CD4-positive, CD25-positive, alpha-beta regulatory T cell (primary cell): ENCODE measurements around the gene LIPA. TPM values are rescaled to one million over a fixed set of nuclear protein-coding genes. Genes with fewer than 3 reads are reported as not detected.
A peak's percentile ranks its signal among the peaks of the same experiment; 100 is the strongest.
"Not testable (repeated sequence)": the region's sequence is repeated elsewhere in the genome, so short reads cannot be mapped to it uniquely, and the experiment has no call there.

Experiments
- ATAC-seq, 2 donors: fragments of 150-1000 bp; cut with Tn5 transposase; one replicate each; pipeline ENCODE4 v1.10.0; 2021; ENCODE audit warnings: low read depth in 2 of 2, moderate number of reproducible peaks in 2 of 2, moderate library complexity in 1 of 2
- DNase-seq, 3 donors: peaks; one replicate each; pipeline versions ENCODE4 v3.0.0 to v3.0.0-alpha.2; 2012 to 2022; ENCODE audit warnings: mixed read lengths in 1 of 3
- H3K27ac ChIP-seq: one replicate; pipeline ENCODE4 v1.7.0; 2013; ENCODE audit warnings: mild to moderate bottlenecking, low read length; ENCODE audit not compliant: insufficient read depth, poor library complexity, severe bottlenecking
- H3K27me3 ChIP-seq: one replicate; pipeline ENCODE4 v1.7.0; 2013; ENCODE audit warnings: low read length; ENCODE audit not compliant: control insufficient read depth, insufficient read depth
- H3K36me3 ChIP-seq: one replicate; pipeline ENCODE4 v1.7.0; 2013; ENCODE audit warnings: mild to moderate bottlenecking, low read length, moderate library complexity; ENCODE audit not compliant: control insufficient read depth, insufficient read depth
- H3K4me1 ChIP-seq: 2 replicates; pipeline ENCODE4 v1.7.0; 2013; ENCODE audit warnings: mild to moderate bottlenecking, low read length; ENCODE audit not compliant: insufficient read depth, control insufficient read depth, poor library complexity, severe bottlenecking
- H3K4me3 ChIP-seq: one replicate; pipeline ENCODE4 v1.7.0; 2013; ENCODE audit warnings: low read depth, mild to moderate bottlenecking, low read length, moderate library complexity
- H3K9me3 ChIP-seq, 2 experiments: 1 replicate in 1 of 2; 2 replicates in 1 of 2; pipeline ENCODE4 v1.7.0; 2013; ENCODE audit warnings: low read length in 2 of 2, mild to moderate bottlenecking in 1 of 2, moderate library complexity in 1 of 2; ENCODE audit not compliant: control insufficient read depth in 2 of 2
- H3K27ac Mint-ChIP-seq, 3 donors: one replicate each; pipeline ENCODE4 v1.8.0; 2020 to 2022; ENCODE audit warnings: mild to moderate bottlenecking in 3 of 3, mixed read lengths in 3 of 3, moderate library complexity in 2 of 3
- H3K27me3 Mint-ChIP-seq: one replicate; pipeline ENCODE4 v1.8.0; 2022; ENCODE audit warnings: mild to moderate bottlenecking, mixed read lengths
- H3K36me3 Mint-ChIP-seq: one replicate; pipeline ENCODE4 v1.8.0; 2020; ENCODE audit warnings: mixed read lengths
- H3K4me1 Mint-ChIP-seq, 4 donors: one replicate each; pipeline ENCODE4 v1.8.0; 2020 to 2022; ENCODE audit warnings: mixed read lengths in 4 of 4, mild to moderate bottlenecking in 1 of 4
- H3K4me3 Mint-ChIP-seq, 4 donors: one replicate each; pipeline ENCODE4 v1.8.0; 2020 to 2022; ENCODE audit warnings: mild to moderate bottlenecking in 4 of 4, mixed read lengths in 4 of 4, moderate library complexity in 3 of 4
- H3K9me3 Mint-ChIP-seq, 7 donors: one replicate each; pipeline ENCODE4 v1.8.0; 2020 to 2022; ENCODE audit warnings: mixed read lengths in 7 of 7, mild to moderate bottlenecking in 3 of 7, moderate library complexity in 2 of 7
- polyA plus RNA-seq, 4 donors: library from polyadenylated mRNA; unstranded; fragments of 300-500 nt; fragmentation: Illumina TruSeq; gene quantifications; one replicate each; pipeline ENCODE4 v1.2.3, GENCODE V29; 2021
- total RNA-seq: library from RNA; stranded (reverse); gene quantifications from one replicate; pipeline ENCODE4 v1.2.3, GENCODE V29; 2022

LIPA gene
- total and polyA plus RNA-seq, 5 donors from 2014 or later = 25.2 to 99.9 (median 92.2) TPM

GRCh38 chr10:89247623-89248022 is 4.0 kb downstream of the LIPA start:
- ATAC-seq, H3K4me3 Mint-ChIP-seq, H3K27me3 Mint-ChIP-seq, H3K4me3 ChIP-seq, H3K27ac ChIP-seq, DNase-seq, H3K36me3 ChIP-seq, H3K9me3 ChIP-seq, H3K9me3 Mint-ChIP-seq, H3K27me3 ChIP-seq, H3K27ac Mint-ChIP-seq: not testable (repeated sequence)
- H3K4me1 Mint-ChIP-seq = peaks cover 21 to 43% (median 37%) of the 10 kb centered on the region in 4 donors
- H3K36me3 Mint-ChIP-seq = peaks cover 12% of the 10 kb centered on the region
- peaks cover 11% of the 10 kb centered on the region for H3K4me1 ChIP-seq

GRCh38 chr10:89245802-89246201 is 5.8 kb downstream of the LIPA start:
- Mint-ChIP-seq H3K36me3 (peaks cover 24% of the 10 kb centered on the region), H3K4me1 (peaks cover 13 to 42% (median 31%) of the 10 kb centered on the region in 4 donors), H3K4me3 (no peak overlapping the region), H3K27me3 (no peaks in the 10 kb centered on the region), H3K27ac (no peak overlapping the region), H3K9me3 (no peaks in the 10 kb centered on the region)
- no peaks in the 10 kb centered on the region for H3K9me3 ChIP-seq
- peaks cover 5% of the 10 kb centered on the region for H3K4me1 ChIP-seq
- H3K27ac ChIP-seq = no peak overlapping the region
- DNase-seq (no peak), ATAC-seq (no peak)
- no peak overlapping the region for H3K4me3 ChIP-seq
- H3K36me3 ChIP-seq = peaks cover 15% of the 10 kb centered on the region
- H3K27me3 ChIP-seq = no peaks in the 10 kb centered on the region

DNA sequence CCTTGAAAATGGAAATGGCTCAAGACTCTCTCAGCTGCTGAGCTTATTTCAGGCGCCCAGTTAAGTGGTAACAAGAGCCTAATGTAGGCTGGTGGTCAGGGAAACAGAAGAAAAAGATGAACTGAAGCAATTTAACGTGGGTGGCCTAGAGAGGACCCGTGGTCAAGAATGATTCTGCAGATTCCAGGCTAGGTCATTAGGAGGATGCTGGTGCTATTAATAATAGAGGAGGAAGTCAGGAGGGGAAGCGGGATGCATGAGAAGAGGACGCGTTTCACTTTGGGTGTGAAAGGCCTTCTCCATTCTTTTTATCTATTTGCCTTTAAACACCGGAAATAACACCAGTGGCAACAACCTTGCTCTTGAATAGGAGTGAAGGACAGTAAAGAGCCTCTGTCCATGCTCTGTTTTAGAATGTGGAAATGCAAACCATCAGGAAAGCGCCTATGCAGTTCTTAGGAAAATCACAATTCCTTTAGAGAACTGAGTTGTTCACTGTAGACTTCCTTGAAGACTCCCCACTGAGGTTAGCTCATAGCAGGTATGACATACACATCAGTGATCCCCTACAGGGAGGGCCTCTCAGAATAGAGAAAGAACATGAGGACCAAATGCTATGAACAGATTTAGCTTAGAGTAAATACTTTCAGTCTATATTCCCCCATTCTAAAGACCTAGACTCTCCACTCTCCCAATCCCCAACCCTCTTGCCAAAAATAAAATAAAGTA is 8.6 kb downstream of the LIPA start:
- no peak for ATAC-seq
- Mint-ChIP-seq H3K4me3 (no peak overlapping the region), H3K27ac (peak overlapping the region in 1 of 3 donors; percentile 26)

GRCh38 chr10:89242345-89242684 is 9.3 kb downstream of the LIPA start:
- DNase-seq (no peak), ATAC-seq (no peak)
- H3K27ac ChIP-seq = no peak overlapping the region
- no peaks in the 10 kb centered on the region for H3K27me3 ChIP-seq
- Mint-ChIP-seq H3K27ac (no peak overlapping the region), H3K4me1 (peaks cover 0 to 25% (median 18%) of the 10 kb centered on the region in 4 donors), H3K4me3 (no peak overlapping the region), H3K27me3 (no peaks in the 10 kb centered on the region), H3K9me3 (no peaks in the 10 kb centered on the region), H3K36me3 (peaks cover 37% of the 10 kb centered on the region)
- peaks cover 28% of the 10 kb centered on the region for H3K36me3 ChIP-seq
- H3K9me3 ChIP-seq = no peaks in the 10 kb centered on the region
- no peak overlapping the region for H3K4me3 ChIP-seq
- H3K4me1 ChIP-seq = no peaks in the 10 kb centered on the region

More for the DNA sequence above, 8.6 kb downstream of the LIPA start:
- H3K4me1 Mint-ChIP-seq = peaks cover 0 to 25% (median 17%) of the 10 kb centered on the region in 4 donors
- H3K27me3 ChIP-seq = no peaks in the 10 kb centered on the region
- H3K4me3 ChIP-seq = no peak overlapping the region
- H3K4me1 ChIP-seq = no peaks in the 10 kb centered on the region
- no peaks in the 10 kb centered on the region for H3K9me3 ChIP-seq
- no peak for DNase-seq
- peaks cover 26% of the 10 kb centered on the region for H3K36me3 ChIP-seq
- H3K9me3 Mint-ChIP-seq = no peaks in the 10 kb centered on the region
- H3K27me3 Mint-ChIP-seq = no peaks in the 10 kb centered on the region
- no peak overlapping the region for H3K27ac ChIP-seq
- H3K36me3 Mint-ChIP-seq = peaks cover 33% of the 10 kb centered on the region

DNA sequence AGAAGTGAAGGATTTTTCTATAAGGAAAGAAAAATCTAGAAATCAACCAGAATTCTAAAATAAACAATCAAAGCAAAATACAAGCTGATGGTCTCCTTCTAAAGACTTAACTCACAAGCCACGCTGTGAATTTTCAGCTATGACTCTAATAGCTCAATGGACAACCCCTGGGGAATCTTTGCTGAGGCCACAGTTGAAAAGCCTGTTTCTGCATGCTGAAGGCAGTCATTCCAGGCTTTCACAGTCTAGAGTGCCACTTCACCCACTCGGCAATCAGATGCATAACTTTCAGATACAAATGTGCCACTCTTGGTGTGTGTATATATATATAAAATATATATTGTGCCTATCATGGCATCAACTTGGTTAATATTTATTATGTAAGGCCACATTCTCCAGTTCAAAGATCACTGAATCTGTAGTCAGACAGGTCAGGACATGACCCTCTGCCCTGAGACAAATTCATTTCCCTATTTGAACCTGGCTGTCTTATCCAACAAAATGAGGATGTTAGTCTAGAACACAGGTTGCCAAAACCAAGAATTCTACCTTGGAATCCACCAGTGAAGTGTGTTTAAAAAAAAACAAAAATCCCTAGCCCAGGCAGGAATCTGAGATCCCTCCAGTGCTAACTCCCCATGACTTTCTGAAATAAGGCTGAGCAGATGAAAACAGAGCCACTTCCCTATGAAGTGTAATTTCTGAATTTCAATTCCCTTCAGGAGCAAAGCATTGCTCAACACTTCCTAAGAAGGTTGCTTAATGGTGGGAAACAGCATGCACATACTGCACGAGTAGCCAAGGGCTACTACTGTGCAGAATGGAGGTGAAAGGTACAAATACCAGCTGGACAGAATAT is 9.9 kb downstream of the LIPA start:
- no peak for ATAC-seq
- no peak overlapping the region for H3K4me3 Mint-ChIP-seq
- H3K36me3 Mint-ChIP-seq = peaks cover 39% of the 10 kb centered on the region
- no peaks in the 10 kb centered on the region for H3K4me1 ChIP-seq
- peaks cover 28% of the 10 kb centered on the region for H3K36me3 ChIP-seq
- H3K9me3 Mint-ChIP-seq = no peaks in the 10 kb centered on the region
- H3K27me3 ChIP-seq = no peaks in the 10 kb centered on the region
- H3K4me1 Mint-ChIP-seq = peaks cover 0 to 25% (median 18%) of the 10 kb centered on the region in 4 donors
- no peak overlapping the region for H3K27ac Mint-ChIP-seq
- H3K9me3 ChIP-seq = no peaks in the 10 kb centered on the region
- H3K4me3 ChIP-seq = no peak overlapping the region
- DNase-seq = no peak
- no peak overlapping the region for H3K27ac ChIP-seq
- H3K27me3 Mint-ChIP-seq = no peaks in the 10 kb centered on the region

DNA sequence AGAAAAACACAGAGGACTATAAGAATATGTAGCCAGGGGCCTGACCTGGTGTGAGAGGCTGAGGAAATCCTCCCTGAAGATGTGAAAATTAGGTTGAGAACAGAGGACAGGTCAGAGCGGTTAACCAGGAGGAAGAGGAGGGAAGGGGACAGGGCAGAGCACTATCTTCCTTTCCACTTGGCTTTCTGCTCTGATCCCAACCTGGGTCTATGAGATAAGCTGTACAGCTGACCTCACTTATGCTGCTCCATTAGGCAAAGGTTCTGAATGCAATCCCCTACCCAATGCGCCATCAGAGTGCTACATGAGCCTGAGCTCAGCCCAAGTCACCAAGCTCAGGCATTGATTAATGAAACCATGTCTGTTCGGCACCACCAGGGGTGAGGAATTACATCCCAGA is 10.5 kb downstream of the LIPA start:
- no peaks in the 10 kb centered on the region for H3K4me1 ChIP-seq
- H3K4me3 ChIP-seq = no peak overlapping the region
- Mint-ChIP-seq H3K27me3 (no peaks in the 10 kb centered on the region), H3K27ac (no peak overlapping the region), H3K9me3 (no peaks in the 10 kb centered on the region), H3K4me1 (peaks cover 0 to 24% (median 19%) of the 10 kb centered on the region in 4 donors), H3K36me3 (peaks cover 43% of the 10 kb centered on the region), H3K4me3 (peak overlapping the region in 1 of 4 donors; percentile 53)
- H3K36me3 ChIP-seq = peaks cover 24% of the 10 kb centered on the region
- H3K27ac ChIP-seq = no peak overlapping the region
- DNase-seq (no peak), ATAC-seq (no peak)
- no peaks in the 10 kb centered on the region for H3K27me3 ChIP-seq
- H3K9me3 ChIP-seq = no peaks in the 10 kb centered on the region

DNA sequence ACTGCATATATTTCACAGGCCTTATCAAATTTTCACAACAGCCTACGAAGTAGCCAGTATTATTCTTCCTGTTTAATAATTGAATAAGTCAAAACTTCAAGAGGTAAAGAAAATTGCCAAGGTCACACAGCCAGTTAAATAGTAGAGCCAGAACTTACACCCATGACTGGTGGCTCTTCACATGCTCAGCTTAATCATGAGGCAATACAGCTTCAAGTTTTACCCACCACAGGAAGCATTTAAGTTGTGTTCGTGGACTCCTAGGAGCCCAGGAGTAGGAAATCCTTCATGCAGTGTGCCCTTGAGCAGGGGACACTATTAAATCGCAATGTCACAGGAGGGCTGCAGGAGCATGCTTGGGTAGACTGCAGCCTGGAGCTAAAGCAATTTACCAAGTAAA is 11.1 kb downstream of the LIPA start:
- H3K4me3 Mint-ChIP-seq = no peak overlapping the region
- no peaks in the 10 kb centered on the region for H3K27me3 Mint-ChIP-seq
- Histone ChIP-seq H3K36me3 (peaks cover 24% of the 10 kb centered on the region), H3K27ac (no peak overlapping the region), H3K4me1 (no peaks in the 10 kb centered on the region), H3K4me3 (no peak overlapping the region), H3K9me3 (no peaks in the 10 kb centered on the region), H3K27me3 (no peaks in the 10 kb centered on the region)
- H3K4me1 Mint-ChIP-seq = peaks cover 0 to 22% (median 16%) of the 10 kb centered on the region in 4 donors
- H3K36me3 Mint-ChIP-seq = peaks cover 40% of the 10 kb centered on the region
- H3K9me3 Mint-ChIP-seq = no peaks in the 10 kb centered on the region
- ATAC-seq (no peak), DNase-seq (no peak)
- H3K27ac Mint-ChIP-seq = no peak overlapping the region
